HCT116 (cell line): ENCODE measurements around the gene ICOS. TPM values are rescaled to one million over a fixed set of nuclear protein-coding genes. Genes with fewer than 3 reads are reported as not detected.

ENCODE experiments used
- ATAC-seq: fragments of 200-7000 bp; cut with Tn5 transposase; 2 replicates; pipeline ENCODE4 v1.9.1; 2020; ENCODE audit warnings: mild to moderate bottlenecking, moderate library complexity
- BruUV-seq: library from RNA; stranded (reverse); fragments of 400-500 nt; replicated peaks from 2 replicates; lab custom pipeline; 2021; lab: Mats Ljungman, UMichigan
- CTCF ChIA-PET: fragments of 300-600 bp; sonication (Branson Sonifier 250); formaldehyde crosslinking; loops from one replicate; lab custom pipeline; 2021; ENCODE audit warnings: antibody characterized with exemption; lab: Charles Lee
- POLR2A ChIA-PET: fragments of 300-600, 350-600 bp; sonication (Branson Sonifier 250); formaldehyde crosslinking; loops from one replicate; lab custom pipeline; 2021; ENCODE audit warnings: antibody characterized with exemption; lab: Charles Lee
- RAD21 ChIA-PET, 2 experiments: fragments of 300-600 bp; sonication (Branson Sonifier 250); formaldehyde crosslinking; loops; one replicate each; lab custom pipeline; 2023; ENCODE audit warnings: low total read pairs in 2 of 2; ENCODE audit not compliant: uncharacterized antibody in 2 of 2, unreplicated experiment in 2 of 2, low non-redundant PET in 1 of 2; lab: Charles Lee
- DNase-seq: peaks from one replicate; pipeline ENCODE4 v3.0.0-alpha.2; 2010; ENCODE audit warnings: low read depth, low spot score
- H2AFZ ChIP-seq: fragments of 200-600 bp; shearing (Covaris generic), sonication (generic); 2 replicates; pipeline ENCODE4 v1.6.1; 2017; ENCODE audit warnings: low read depth, mixed run types, mixed read lengths, antibody characterized with exemption, low read length; ENCODE audit not compliant: poor library complexity, severe bottlenecking
- H3K27ac ChIP-seq: 2 replicates; pipeline ENCODE4 v1.5.1; 2012; ENCODE audit warnings: low read depth, low read length
- H3K27me3 ChIP-seq: fragments of 200-600 bp; sonication (generic); 2 replicates; pipeline ENCODE4 v1.6.1; 2016; ENCODE audit warnings: mixed run types, low read length, mixed read lengths; ENCODE audit not compliant: insufficient read depth
- H3K36me3 ChIP-seq, 2 experiments: fragments of 200-500 bp in 1 of 2; fragments of 200-600 bp in 1 of 2; sonication (Bioruptor generic) in 1 of 2; sonication (generic) in 1 of 2; 2 replicates each; pipeline versions ENCODE4 v1.5.1 to v1.6.1; 2014 to 2016; ENCODE audit warnings: low read length in 2 of 2, inconsistent platforms in 1 of 2, mixed read lengths in 1 of 2, mixed run types in 1 of 2; ENCODE audit not compliant: insufficient read depth in 2 of 2, control insufficient read depth in 1 of 2
- H3K4me1 ChIP-seq, 2 experiments: fragments of 200-600 bp in 1 of 2; sonication (generic) in 1 of 2; 2 replicates each; pipeline versions ENCODE4 v1.5.1 to v1.6.1; 2012 to 2017; ENCODE audit warnings: low read length in 2 of 2, inconsistent platforms in 1 of 2, mild to moderate bottlenecking in 1 of 2, mixed read lengths in 1 of 2, mixed run types in 1 of 2, moderate library complexity in 1 of 2; ENCODE audit not compliant: insufficient read depth in 2 of 2, control insufficient read depth in 1 of 2
- H3K4me2 ChIP-seq: fragments of 200-600 bp; sonication (generic); 2 replicates; pipeline ENCODE4 v1.6.1; 2017; ENCODE audit warnings: mixed run types, low read length, mixed read lengths
- H3K4me3 ChIP-seq, 2 experiments: fragments of 200-600 bp in 1 of 2; sonication (generic) in 1 of 2; replicated peaks in 1 of 2; 2 replicates each; pipeline ENCODE4 v1.5.1; 2011 to 2016; ENCODE audit warnings: low read length in 2 of 2, control low read depth in 1 of 2, low read depth in 1 of 2, mild to moderate bottlenecking in 1 of 2, mixed read lengths in 1 of 2, mixed run types in 1 of 2
- H3K79me2 ChIP-seq: fragments of 200-600 bp; sonication (generic); 2 replicates; pipeline ENCODE4 v1.6.1; 2017; ENCODE audit warnings: mild to moderate bottlenecking, mixed run types, low read length, moderate library complexity, mixed read lengths; ENCODE audit not compliant: insufficient read depth
- H3K9ac ChIP-seq: fragments of 200-600 bp; sonication (generic); 2 replicates; pipeline ENCODE4 v1.6.1; 2016; ENCODE audit warnings: low read length, mixed read lengths
- H3K9me2 ChIP-seq: fragments of 200-600 bp; sonication (generic), shearing (Covaris generic); 2 replicates; pipeline ENCODE4 v1.6.1; 2017; ENCODE audit warnings: mixed run types, mild to moderate bottlenecking, moderate library complexity; ENCODE audit not compliant: insufficient read depth
- H3K9me3 ChIP-seq, 2 experiments: fragments of 200-500 bp in 1 of 2; fragments of 200-600 bp in 1 of 2; sonication (Bioruptor generic) in 1 of 2; sonication (generic) in 1 of 2; 2 replicates each; pipeline ENCODE4 v1.6.1; 2014 to 2017; ENCODE audit warnings: low read length in 2 of 2, mixed read lengths in 2 of 2, inconsistent platforms in 1 of 2, low read depth in 1 of 2, mild to moderate bottlenecking in 1 of 2, mixed run types in 1 of 2, moderate library complexity in 1 of 2; ENCODE audit not compliant: control insufficient read depth in 1 of 2, insufficient read depth in 1 of 2
- H4K20me1 ChIP-seq: fragments of 200-600 bp; sonication (generic), shearing (Covaris generic); 2 replicates; pipeline ENCODE4 v1.6.1; 2017; ENCODE audit warnings: mixed run types, mild to moderate bottlenecking, moderate library complexity; ENCODE audit not compliant: insufficient read depth
- CBX3 ChIP-seq: IDR thresholded peaks from 2 replicates; pipeline ENCODE4 v1.6.1; 2012; ENCODE audit warnings: low read depth
- ELF1 ChIP-seq: IDR thresholded peaks from 2 replicates; pipeline ENCODE4 v1.6.1; 2012; ENCODE audit warnings: low read depth, borderline replicate concordance
- EZH2 ChIP-seq: fragments of 200-600 bp; sonication (generic); IDR thresholded peaks from 2 replicates; pipeline ENCODE4 v1.6.1; 2017; ENCODE audit warnings: antibody characterized with exemption, mixed run types
- EZH2phosphoT487 ChIP-seq: fragments of 200-600 bp; IDR thresholded peaks from 2 replicates; pipeline ENCODE4 v1.6.1; 2018; ENCODE audit warnings: antibody characterized with exemption, borderline replicate concordance
- FOSL1 ChIP-seq: IDR thresholded peaks from 2 replicates; pipeline ENCODE4 v1.6.1; 2012; ENCODE audit warnings: low read depth
- JUND ChIP-seq: IDR thresholded peaks from 2 replicates; pipeline ENCODE4 v1.6.1; 2012
- POLR2A ChIP-seq: IDR thresholded peaks from 2 replicates; pipeline ENCODE4 v1.7.0; 2011; ENCODE audit warnings: borderline replicate concordance; ENCODE audit not compliant: insufficient read depth, insufficient read length; ENCODE audit errors: extremely low read depth
- POLR2AphosphoS5 ChIP-seq: IDR thresholded peaks from 2 replicates; pipeline ENCODE4 v1.6.1; 2011; ENCODE audit warnings: mild to moderate bottlenecking, low read depth, low read length, moderate library complexity
- SIN3A ChIP-seq: IDR thresholded peaks from 2 replicates; pipeline ENCODE4 v1.6.1; 2012; ENCODE audit warnings: low read depth
- SRF ChIP-seq: IDR thresholded peaks from 2 replicates; pipeline ENCODE4 v1.6.1; 2012; ENCODE audit warnings: low read depth
- TCF7L2 ChIP-seq: IDR thresholded peaks from 2 replicates; pipeline ENCODE4 v1.7.0; 2011; ENCODE audit warnings: borderline replicate concordance, inconsistent platforms; ENCODE audit not compliant: insufficient read depth, insufficient read length; ENCODE audit errors: extremely low read depth
- YY1 ChIP-seq: IDR thresholded peaks from 2 replicates; pipeline ENCODE4 v1.6.1; 2011; ENCODE audit warnings: low read length, low read depth, moderate library complexity, mild to moderate bottlenecking; ENCODE audit not compliant: insufficient replicate concordance; ENCODE audit errors: extremely low read depth
- ZFX ChIP-seq: fragments of 450-650 bp; IDR thresholded peaks from 2 replicates; pipeline ENCODE4 v1.6.1; 2017
- ZNF274 ChIP-seq: fragments of 200-500 bp; sonication (Bioruptor generic); IDR thresholded peaks from 2 replicates; pipeline ENCODE4 v1.6.1; 2014; ENCODE audit warnings: mild to moderate bottlenecking, low read depth, low read length, inconsistent platforms
- intact Hi-C: fragments of 100-400 bp; cut with micrococcal nuclease; formaldehyde crosslinking; loops from 2 replicates; pipeline ENCODE4 v1.10.0; 2022
- total RNA-seq: library from RNA; stranded (reverse); gene quantifications from one replicate; pipeline ENCODE4 v1.2.1, GENCODE V29; 2021; ENCODE audit not compliant: unreplicated experiment
- TF ChIP-seq, protein P1 (sequence below): IDR thresholded peaks from 2 replicates; pipeline ENCODE4 v1.6.1; 2012
- TF ChIP-seq, protein P2 (sequence below): IDR thresholded peaks from 2 replicates; pipeline ENCODE4 v1.6.1; 2012; ENCODE audit warnings: low read depth

The ICOS gene
- total RNA-seq, 1 experiment from 2014 or later: not detected

DNA sequence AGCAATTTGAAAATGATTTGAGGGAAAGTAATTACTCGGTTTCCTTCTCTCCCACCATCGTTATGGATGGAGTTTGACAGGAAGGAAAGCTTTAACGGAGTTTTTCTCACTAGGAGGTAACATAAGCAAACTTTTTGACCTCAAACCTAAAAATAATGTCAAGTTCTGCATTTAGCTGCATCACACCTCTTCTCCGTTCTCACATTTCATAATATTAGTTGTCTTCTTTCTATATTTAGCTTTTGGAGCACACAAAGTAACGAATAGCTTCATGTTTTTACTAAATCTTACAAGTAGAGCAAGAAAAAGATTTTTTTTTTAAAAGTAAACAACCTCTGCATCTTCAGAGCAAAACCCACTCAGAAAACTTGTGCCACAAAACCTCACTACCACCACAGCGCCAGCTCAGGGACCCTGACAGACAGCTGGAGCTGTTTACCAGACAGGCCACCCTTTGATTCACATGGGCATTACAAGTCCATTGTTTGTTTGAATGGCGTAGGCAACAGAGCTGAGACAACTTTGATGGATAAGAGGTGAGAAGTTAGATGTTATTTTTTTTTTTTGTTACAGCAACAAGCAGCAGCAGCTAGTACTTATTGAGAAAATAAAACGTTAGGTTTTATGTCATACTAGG lies 21.9 kb upstream of the ICOS start:
- intact Hi-C loops: no loop called here
- no peaks in the 10 kb centered on the region for H3K9me3 ChIP-seq
- H3K9me2 ChIP-seq: no peaks in the 10 kb centered on the region
- ChIA-PET POLR2A (no interaction called here), CTCF (no interaction called here), RAD21 (no interaction called here)
- no peaks in the 10 kb centered on the region for H3K79me2 ChIP-seq
- ATAC-seq: no peak
- TF ChIP-seq, protein P1, sequence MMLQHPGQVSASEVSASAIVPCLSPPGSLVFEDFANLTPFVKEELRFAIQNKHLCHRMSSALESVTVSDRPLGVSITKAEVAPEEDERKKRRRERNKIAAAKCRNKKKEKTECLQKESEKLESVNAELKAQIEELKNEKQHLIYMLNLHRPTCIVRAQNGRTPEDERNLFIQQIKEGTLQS: no peak
- TF ChIP-seq POLR2A (no peak), TCF7L2 (no peak), JUND (no peak), SRF (no peak), FOSL1 (no peak), EZH2 (no peak), SIN3A (no peak), POLR2AphosphoS5 (no peak), YY1 (no peak), ZNF274 (no peak), EZH2phosphoT487 (no peak)
- no peaks in the 10 kb centered on the region for H3K36me3 ChIP-seq
- no peak overlapping the region for H2AFZ ChIP-seq
- H3K9ac ChIP-seq: no peak overlapping the region
- no peak overlapping the region for H3K4me2 ChIP-seq
- no peaks in the 10 kb centered on the region for H3K27me3 ChIP-seq
- H3K27ac ChIP-seq: no peak overlapping the region
- no peak overlapping the region for H3K4me3 ChIP-seq
- H4K20me1 ChIP-seq: no peaks in the 10 kb centered on the region
- no TSS peak for BruUV-seq
- no peaks in the 10 kb centered on the region for H3K4me1 ChIP-seq
- no peak for DNase-seq

DNA sequence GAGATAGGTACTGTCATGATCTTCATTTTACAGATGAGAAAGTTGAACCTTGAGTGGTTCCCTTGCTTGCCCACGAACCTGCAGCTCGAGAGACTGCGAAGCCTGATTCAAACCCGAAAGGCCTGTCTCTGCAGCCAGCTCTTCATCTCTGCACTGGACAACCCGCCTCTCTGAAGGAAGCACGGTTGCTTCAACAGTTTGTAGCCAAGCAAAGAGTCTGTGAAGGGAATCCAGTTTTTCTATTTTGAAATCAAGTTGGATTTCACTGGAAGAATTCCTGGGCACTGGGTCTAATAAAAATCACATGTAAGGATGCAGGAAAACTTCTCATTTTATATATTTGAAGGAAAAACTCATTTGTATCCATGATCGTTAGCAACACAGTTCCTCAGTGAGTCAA lies 21.3 kb upstream of the ICOS start:
- Histone ChIP-seq H3K27ac (no peak overlapping the region), H3K9me2 (no peaks in the 10 kb centered on the region), H3K4me3 (no peak overlapping the region), H3K27me3 (no peaks in the 10 kb centered on the region), H3K4me1 (no peaks in the 10 kb centered on the region), H4K20me1 (no peaks in the 10 kb centered on the region), H3K36me3 (no peaks in the 10 kb centered on the region), H3K9ac (no peak overlapping the region), H3K4me2 (no peak overlapping the region), H3K79me2 (no peaks in the 10 kb centered on the region), H2AFZ (no peak overlapping the region), H3K9me3 (no peaks in the 10 kb centered on the region)
- POLR2A ChIA-PET: no interaction called here
- CTCF ChIA-PET: no interaction called here
- no TSS peak for BruUV-seq
- no peak for DNase-seq
- ATAC-seq: no peak
- intact Hi-C loops: no loop called here
- RAD21 ChIA-PET: no interaction called here
- no peak for TF ChIP-seq CBX3
- no peak for TF ChIP-seq ZNF274
- TF ChIP-seq, protein P2, sequence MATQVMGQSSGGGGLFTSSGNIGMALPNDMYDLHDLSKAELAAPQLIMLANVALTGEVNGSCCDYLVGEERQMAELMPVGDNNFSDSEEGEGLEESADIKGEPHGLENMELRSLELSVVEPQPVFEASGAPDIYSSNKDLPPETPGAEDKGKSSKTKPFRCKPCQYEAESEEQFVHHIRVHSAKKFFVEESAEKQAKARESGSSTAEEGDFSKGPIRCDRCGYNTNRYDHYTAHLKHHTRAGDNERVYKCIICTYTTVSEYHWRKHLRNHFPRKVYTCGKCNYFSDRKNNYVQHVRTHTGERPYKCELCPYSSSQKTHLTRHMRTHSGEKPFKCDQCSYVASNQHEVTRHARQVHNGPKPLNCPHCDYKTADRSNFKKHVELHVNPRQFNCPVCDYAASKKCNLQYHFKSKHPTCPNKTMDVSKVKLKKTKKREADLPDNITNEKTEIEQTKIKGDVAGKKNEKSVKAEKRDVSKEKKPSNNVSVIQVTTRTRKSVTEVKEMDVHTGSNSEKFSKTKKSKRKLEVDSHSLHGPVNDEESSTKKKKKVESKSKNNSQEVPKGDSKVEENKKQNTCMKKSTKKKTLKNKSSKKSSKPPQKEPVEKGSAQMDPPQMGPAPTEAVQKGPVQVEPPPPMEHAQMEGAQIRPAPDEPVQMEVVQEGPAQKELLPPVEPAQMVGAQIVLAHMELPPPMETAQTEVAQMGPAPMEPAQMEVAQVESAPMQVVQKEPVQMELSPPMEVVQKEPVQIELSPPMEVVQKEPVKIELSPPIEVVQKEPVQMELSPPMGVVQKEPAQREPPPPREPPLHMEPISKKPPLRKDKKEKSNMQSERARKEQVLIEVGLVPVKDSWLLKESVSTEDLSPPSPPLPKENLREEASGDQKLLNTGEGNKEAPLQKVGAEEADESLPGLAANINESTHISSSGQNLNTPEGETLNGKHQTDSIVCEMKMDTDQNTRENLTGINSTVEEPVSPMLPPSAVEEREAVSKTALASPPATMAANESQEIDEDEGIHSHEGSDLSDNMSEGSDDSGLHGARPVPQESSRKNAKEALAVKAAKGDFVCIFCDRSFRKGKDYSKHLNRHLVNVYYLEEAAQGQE: no peak
- no peak for TF ChIP-seq FOSL1
- TF ChIP-seq ELF1: no peak
- no peak for TF ChIP-seq ZFX
- no peak for TF ChIP-seq JUND
- no peak for TF ChIP-seq EZH2phosphoT487
- no peak for TF ChIP-seq TCF7L2
- no peak for TF ChIP-seq EZH2
- TF ChIP-seq YY1: no peak
